ENCODE results near the gene ANKMY1.

GRCh38 chr2:240526521-240526920 lies 31.3 kb downstream of the ANKMY1 start:
- no peak for TF ChIP-seq CTCF (IDR thresholded peaks at IDR 0.05; ENCODE audit: control extremely low read depth in 1 of 3, insufficient read depth in 1 of 3, low read depth in 1 of 3, low read length in 3 of 3)
- TF ChIP-seq TEAD4 (IDR thresholded peaks at IDR 0.05; ENCODE audit: low read depth, low read length): no peak
- TF ChIP-seq EP300 (IDR thresholded peaks at IDR 0.05; ENCODE audit: borderline replicate concordance in 1 of 2, low read depth in 2 of 2, low read length in 2 of 2): no peak
- no peak for TF ChIP-seq CEBPB (IDR thresholded peaks at IDR 0.05; ENCODE audit: low read depth, low read length)
- no peak for TF ChIP-seq HDAC6 (IDR thresholded peaks at IDR 0.05; ENCODE audit: low read depth, low read length)
- no peak for TF ChIP-seq CTBP2 (IDR thresholded peaks at IDR 0.05; ENCODE audit: borderline replicate concordance, insufficient read depth, insufficient read length, low read length)
